Nephron progenitor cell (in vitro differentiated cells): ENCODE data around the gene C3orf18.

Source experiments
- DNase-seq: peaks from one replicate; pipeline ENCODE4 v3.0.0; 2021
- H3K27ac Mint-ChIP-seq: 2 replicates; pipeline ENCODE4 v1.8.0; 2021; ENCODE audit warnings: mild to moderate bottlenecking, moderate library complexity, mixed read lengths
- H3K27me3 Mint-ChIP-seq: 2 replicates; pipeline ENCODE4 v1.8.0; 2021; ENCODE audit warnings: mild to moderate bottlenecking, low read depth, mixed read lengths; ENCODE audit not compliant: poor library complexity
- H3K36me3 Mint-ChIP-seq: 2 replicates; pipeline ENCODE4 v1.8.0; 2021; ENCODE audit warnings: low read depth, mixed read lengths
- H3K4me1 Mint-ChIP-seq: 2 replicates; pipeline ENCODE4 v1.8.0; 2021; ENCODE audit warnings: mixed read lengths
- H3K4me3 Mint-ChIP-seq: 2 replicates; pipeline ENCODE4 v1.8.0; 2021; ENCODE audit warnings: mild to moderate bottlenecking, moderate library complexity, mixed read lengths
- H3K9me3 Mint-ChIP-seq: 2 replicates; pipeline ENCODE4 v1.8.0; 2021; ENCODE audit warnings: mild to moderate bottlenecking, moderate library complexity, mixed read lengths
- CTCF ChIP-seq: fragments of 200-600 bp; sonication (generic); IDR thresholded peaks from 2 replicates; pipeline ENCODE4 v1.5.0; 2021; ENCODE audit warnings: antibody characterized with exemption

Gene C3orf18

GRCh38 chr3:50550079-50550736, 17.3 kb downstream of the C3orf18 start:
- H3K4me1 Mint-ChIP-seq, result peaks cover 22% of the 10 kb centered on the region
- DNase-seq, result peak; percentile 86
- peaks cover 15% of the 10 kb centered on the region for H3K27me3 Mint-ChIP-seq
- peak; percentile 75 for TF ChIP-seq CTCF
- H3K9me3 Mint-ChIP-seq, result no peaks in the 10 kb centered on the region
- H3K36me3 Mint-ChIP-seq, result no peaks in the 10 kb centered on the region
- H3K27ac Mint-ChIP-seq, result no peak overlapping the region
- H3K4me3 Mint-ChIP-seq, result no peak overlapping the region

GRCh38 chr3:50549226-50549625, 18.3 kb downstream of the C3orf18 start:
- no peak for DNase-seq
- Mint-ChIP-seq H3K4me3 (no peak overlapping the region), H3K27ac (no peak overlapping the region), H3K36me3 (no peaks in the 10 kb centered on the region), H3K27me3 (peaks cover 23% of the 10 kb centered on the region), H3K9me3 (no peaks in the 10 kb centered on the region), H3K4me1 (peaks cover 17% of the 10 kb centered on the region)
- no peak for TF ChIP-seq CTCF

- peaks cover 30% of the 10 kb centered on the region for H3K27me3 Mint-ChIP-seq
- no peak for TF ChIP-seq CTCF
- no peak for DNase-seq
- H3K36me3 Mint-ChIP-seq, result no peaks in the 10 kb centered on the region
- H3K27ac Mint-ChIP-seq, result no peak overlapping the region
- H3K4me1 Mint-ChIP-seq, result peaks cover 12% of the 10 kb centered on the region
- no peaks in the 10 kb centered on the region for H3K9me3 Mint-ChIP-seq
- no peak overlapping the region for H3K4me3 Mint-ChIP-seq
Observed at GRCh38 chr3:50545781-50546180, 21.8 kb downstream of the C3orf18 start.

- TF ChIP-seq CTCF, result peak; percentile 89
- DNase-seq, result peak; percentile 86
- Mint-ChIP-seq H3K9me3 (no peaks in the 10 kb centered on the region), H3K4me3 (no peak overlapping the region), H3K36me3 (no peaks in the 10 kb centered on the region), H3K27ac (no peak overlapping the region), H3K27me3 (peaks cover 31% of the 10 kb centered on the region), H3K4me1 (peaks cover 21% of the 10 kb centered on the region)
Observed at GRCh38 chr3:50542177-50543034, 25.1 kb downstream of the C3orf18 start.

GRCh38 chr3:50539356-50540286, 27.9 kb downstream of the C3orf18 start:
- DNase-seq, result no peak
- Mint-ChIP-seq H3K27ac (no peak overlapping the region), H3K4me1 (peaks cover 30% of the 10 kb centered on the region), H3K9me3 (no peaks in the 10 kb centered on the region), H3K36me3 (no peaks in the 10 kb centered on the region), H3K4me3 (no peak overlapping the region), H3K27me3 (peaks cover 24% of the 10 kb centered on the region)
- no peak for TF ChIP-seq CTCF
